ENCODE results near the gene PDS5B.

DNA sequence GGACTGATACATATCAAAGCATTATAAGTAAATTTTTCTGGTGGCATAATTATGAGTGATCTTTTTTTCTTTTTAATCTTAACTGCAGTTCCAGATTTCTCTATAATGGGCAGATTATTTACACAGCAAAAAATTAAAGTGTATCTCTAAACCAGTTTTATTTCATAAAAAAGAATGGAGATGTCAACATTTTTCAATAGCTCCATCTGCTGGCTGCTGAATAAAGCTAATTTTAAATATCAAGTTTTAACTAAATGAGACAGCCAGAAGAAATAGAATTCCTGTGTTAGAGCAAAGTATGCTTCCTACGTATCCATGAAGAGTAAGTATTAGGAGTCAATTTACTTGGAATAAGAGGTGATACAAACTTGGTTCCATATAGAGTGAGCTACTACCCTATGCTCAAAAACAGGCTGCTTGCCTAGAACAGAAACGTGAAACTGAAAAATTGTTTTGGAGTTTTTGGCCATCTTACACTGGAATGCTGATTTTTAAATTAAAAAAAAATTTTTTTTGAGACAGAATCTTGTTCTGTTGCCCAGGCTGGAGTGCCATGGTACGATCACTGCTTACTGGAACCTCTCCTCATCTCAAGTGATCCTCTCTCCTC is 5.0 kb upstream of the PDS5B start:
- TF ChIP-seq, protein P1, sequence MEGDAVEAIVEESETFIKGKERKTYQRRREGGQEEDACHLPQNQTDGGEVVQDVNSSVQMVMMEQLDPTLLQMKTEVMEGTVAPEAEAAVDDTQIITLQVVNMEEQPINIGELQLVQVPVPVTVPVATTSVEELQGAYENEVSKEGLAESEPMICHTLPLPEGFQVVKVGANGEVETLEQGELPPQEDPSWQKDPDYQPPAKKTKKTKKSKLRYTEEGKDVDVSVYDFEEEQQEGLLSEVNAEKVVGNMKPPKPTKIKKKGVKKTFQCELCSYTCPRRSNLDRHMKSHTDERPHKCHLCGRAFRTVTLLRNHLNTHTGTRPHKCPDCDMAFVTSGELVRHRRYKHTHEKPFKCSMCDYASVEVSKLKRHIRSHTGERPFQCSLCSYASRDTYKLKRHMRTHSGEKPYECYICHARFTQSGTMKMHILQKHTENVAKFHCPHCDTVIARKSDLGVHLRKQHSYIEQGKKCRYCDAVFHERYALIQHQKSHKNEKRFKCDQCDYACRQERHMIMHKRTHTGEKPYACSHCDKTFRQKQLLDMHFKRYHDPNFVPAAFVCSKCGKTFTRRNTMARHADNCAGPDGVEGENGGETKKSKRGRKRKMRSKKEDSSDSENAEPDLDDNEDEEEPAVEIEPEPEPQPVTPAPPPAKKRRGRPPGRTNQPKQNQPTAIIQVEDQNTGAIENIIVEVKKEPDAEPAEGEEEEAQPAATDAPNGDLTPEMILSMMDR (IDR thresholded peaks at IDR 0.05): peak; percentile 71
- TF ChIP-seq ZFX (IDR thresholded peaks at IDR 0.05; ENCODE audit: borderline replicate concordance): no peak

Measured in 22Rv1 (cell line).